NCI-H1092 (cell line): Measurements from ENCODE around the gene ANXA9.

Experiments used
- DNase-seq: peaks from one replicate; lab custom pipeline; 2025; lab: John Stamatoyannopoulos, UW

Gene ANXA9

GRCh38 chr1:150981805-150982712 lies at the start of gene ANXA9:
Gene ANXA9, plus strand, starts transcription at chr1:150982292. Its CDS starts 814 bp downstream, at chr1:150983106.
- no peak for DNase-seq

GRCh38 chr1:150944856-150945255 lies 37.2 kb upstream of the ANXA9 start:
- DNase-seq: no peak

- DNase-seq: no peak
These were observed 27.4 kb upstream of the ANXA9 start for GRCh38 chr1:150954708-150955107.

- no peak for DNase-seq
These were observed 26.8 kb upstream of the ANXA9 start for GRCh38 chr1:150955280-150955679.

GRCh38 chr1:150957666-150958065 lies 24.4 kb upstream of the ANXA9 start:
- no peak for DNase-seq

GRCh38 chr1:150960646-150961045 lies 21.4 kb upstream of the ANXA9 start:
- DNase-seq: no peak

- no peak for DNase-seq
These were observed 20.3 kb upstream of the ANXA9 start for GRCh38 chr1:150961756-150962155.

GRCh38 chr1:150963321-150964163 lies 18.6 kb upstream of the ANXA9 start:
- no peak for DNase-seq

- DNase-seq: no peak
These were observed 18.0 kb upstream of the ANXA9 start for GRCh38 chr1:150964164-150964489.

GRCh38 chr1:150965605-150966004 lies 16.5 kb upstream of the ANXA9 start:
- DNase-seq: no peak

GRCh38 chr1:150966011-150966410 lies 16.1 kb upstream of the ANXA9 start:
- DNase-seq: no peak

GRCh38 chr1:150967936-150968335 lies 14.2 kb upstream of the ANXA9 start:
- DNase-seq: no peak

- no peak for DNase-seq
These were observed 13.6 kb upstream of the ANXA9 start for GRCh38 chr1:150968491-150968890.

GRCh38 chr1:150969626-150970025 lies 12.5 kb upstream of the ANXA9 start:
- no peak for DNase-seq

GRCh38 chr1:150970808-150971582 lies 11.1 kb upstream of the ANXA9 start:
- DNase-seq: no peak

- DNase-seq: no peak
These were observed 10.3 kb upstream of the ANXA9 start for GRCh38 chr1:150971583-150972416.

- DNase-seq: no peak
These were observed 9.6 kb upstream of the ANXA9 start for GRCh38 chr1:150972417-150972940.

GRCh38 chr1:150973258-150973835 lies 8.7 kb upstream of the ANXA9 start:
- no peak for DNase-seq

GRCh38 chr1:150973836-150974579 lies 8.1 kb upstream of the ANXA9 start:
- peak; percentile 55 for DNase-seq
